NCI-H2029 (cell line): ENCODE measurements around the gene WDR70.

Source experiments
- DNase-seq: peaks from one replicate; lab custom pipeline; 2025; lab: John Stamatoyannopoulos, UW

WDR70 gene

GRCh38 chr5:37723162-37723961 is 344.2 kb downstream of the WDR70 start:
- DNase-seq, result no peak

- DNase-seq, result no peak
Observed at GRCh38 chr5:37724395-37725125, 345.4 kb downstream of the WDR70 start.

GRCh38 chr5:37725185-37725584 is 346.1 kb downstream of the WDR70 start:
- DNase-seq, result no peak

GRCh38 chr5:37727238-37727637 is 348.1 kb downstream of the WDR70 start:
- no peak for DNase-seq

- no peak for DNase-seq
Observed at GRCh38 chr5:37730896-37731455, 351.9 kb downstream of the WDR70 start.

GRCh38 chr5:37734114-37734513 is 355.0 kb downstream of the WDR70 start:
- DNase-seq, result no peak

GRCh38 chr5:37735649-37736347 is 356.7 kb downstream of the WDR70 start:
- peak; percentile 6 for DNase-seq

GRCh38 chr5:37736397-37736796 is 357.3 kb downstream of the WDR70 start:
- no peak for DNase-seq

- no peak for DNase-seq
Observed at GRCh38 chr5:37737326-37738056, 358.4 kb downstream of the WDR70 start.

- peak; percentile 25 for DNase-seq
Observed at GRCh38 chr5:37738057-37738691, 359.1 kb downstream of the WDR70 start.

GRCh38 chr5:37738865-37739488 is 359.9 kb downstream of the WDR70 start:
- no peak for DNase-seq

GRCh38 chr5:37739817-37740261 is 360.7 kb downstream of the WDR70 start:
- DNase-seq, result no peak

- no peak for DNase-seq
Observed at GRCh38 chr5:37740331-37741066, 361.4 kb downstream of the WDR70 start.

- DNase-seq, result no peak
Observed at GRCh38 chr5:37742111-37742510, 363.0 kb downstream of the WDR70 start.

- DNase-seq, result no peak
Observed at GRCh38 chr5:37751227-37751626, 372.1 kb downstream of the WDR70 start.

GRCh38 chr5:37754976-37755375 is 375.9 kb downstream of the WDR70 start:
- DNase-seq, result no peak

- no peak for DNase-seq
Observed at GRCh38 chr5:37755581-37755980, 376.5 kb downstream of the WDR70 start.

- no peak for DNase-seq
Observed at GRCh38 chr5:37756248-37756647, 377.1 kb downstream of the WDR70 start.

- DNase-seq, result no peak
Observed at GRCh38 chr5:37757980-37758582, 379.0 kb downstream of the WDR70 start.

- DNase-seq, result no peak
Observed at GRCh38 chr5:37767251-37767650, 388.1 kb downstream of the WDR70 start.
